Sigmoid colon (tissue), 7 donors: ENCODE measurements around the gene EEF1AKMT2. TPM values are rescaled to one million over a fixed set of nuclear protein-coding genes. Genes with fewer than 3 reads are reported as not detected.
"Not testable (repeated sequence)": the region's sequence is repeated elsewhere in the genome, so short reads cannot be mapped to it uniquely, and the experiment has no call there.

ENCODE experiments used
- DNase-seq: peaks from one replicate; pipeline ENCODE4 v3.0.0-alpha.2; 2019
- H3K27ac ChIP-seq, 4 donors: fragments of 200-600 bp; sonication (generic); one replicate each; pipeline ENCODE4 v1.5.1; 2016 to 2019; ENCODE audit warnings: mild to moderate bottlenecking in 1 of 4
- H3K27me3 ChIP-seq, 3 donors: fragments of 200-600 bp; sonication (generic); one replicate each; pipeline ENCODE4 v1.5.1; 2019; ENCODE audit warnings: mild to moderate bottlenecking in 1 of 3
- H3K36me3 ChIP-seq, 4 donors: fragments of 200-600 bp; sonication (generic); one replicate each; pipeline ENCODE4 v1.5.1; 2016 to 2019
- H3K4me1 ChIP-seq, 4 donors: fragments of 200-600 bp; sonication (generic); one replicate each; pipeline ENCODE4 v1.5.1; 2017 to 2019
- H3K4me3 ChIP-seq, 4 donors: fragments of 200-600 bp; sonication (generic); one replicate each; pipeline ENCODE4 v1.5.1; 2017 to 2019; ENCODE audit warnings: mild to moderate bottlenecking in 2 of 4, moderate library complexity in 1 of 4
- H3K9me3 ChIP-seq, 4 donors: fragments of 200-600 bp in 3 of 4; sonication (generic) in 3 of 4; one replicate each; pipeline versions ENCODE4 v1.5.1 to v1.6.1; 2013 to 2019
- EP300 ChIP-seq, 4 donors: sonication (generic); formaldehyde crosslinking; IDR thresholded peaks; one replicate each; pipeline ENCODE4 v1.6.1; 2017; ENCODE audit warnings: antibody characterized with exemption in 4 of 4
- POLR2A ChIP-seq, 2 donors: fragments of 450-650 bp; IDR thresholded peaks; one replicate each; pipeline ENCODE4 v1.6.1; 2016; ENCODE audit warnings: antibody characterized with exemption in 2 of 2, mild to moderate bottlenecking in 2 of 2, moderate library complexity in 2 of 2
- POLR2AphosphoS5 ChIP-seq, 4 donors: sonication (generic); formaldehyde crosslinking; IDR thresholded peaks; one replicate each; pipeline ENCODE4 v1.6.1; 2017; ENCODE audit warnings: antibody characterized with exemption in 4 of 4
- WGBS, 2 donors: extraction: QIAGEN DNeasy Blood & Tissue Kit; methylation state at CpG; one replicate each; pipeline ENCODE4 v1.1.7; 2013; 5-methylcytosine and 5-hydroxymethylcytosine counted together
- intact Hi-C: fragments of 100-400 bp; cut with DNase I; formaldehyde crosslinking; loops from one replicate; pipeline ENCODE4 v1.15.1; 2023
- polyA plus RNA-seq, 3 donors: library from polyadenylated mRNA; stranded (reverse); fragments of 200-250 nt; gene quantifications; one replicate each; pipeline ENCODE4 v1.2.3, GENCODE V29; 2013
- total RNA-seq, 4 donors: library from RNA; depleted of rRNA; stranded (reverse); fragments of >200 nt; gene quantifications; one replicate each; pipeline ENCODE4 v1.1.0, GENCODE V29; 2016
- TF ChIP-seq, protein P1 (sequence below), 4 experiments: fragments of 450-650 bp in 3 of 4; fragments of 200-600 bp in 1 of 4; IDR thresholded peaks; one replicate each; pipeline ENCODE4 v1.5.1; 2016 to 2019; ENCODE audit warnings: antibody characterized with exemption in 4 of 4, mild to moderate bottlenecking in 3 of 4, moderate library complexity in 2 of 4
- donor health status: healthy with polysubstance abuse.
- donor health status: Bipolar disorder and iron deficiency.
- donor health status: healthy.

EEF1AKMT2 gene
- total and polyA plus RNA-seq, 7 donors, result 10.0 to 19.7 (median 15.6) TPM

DNA sequence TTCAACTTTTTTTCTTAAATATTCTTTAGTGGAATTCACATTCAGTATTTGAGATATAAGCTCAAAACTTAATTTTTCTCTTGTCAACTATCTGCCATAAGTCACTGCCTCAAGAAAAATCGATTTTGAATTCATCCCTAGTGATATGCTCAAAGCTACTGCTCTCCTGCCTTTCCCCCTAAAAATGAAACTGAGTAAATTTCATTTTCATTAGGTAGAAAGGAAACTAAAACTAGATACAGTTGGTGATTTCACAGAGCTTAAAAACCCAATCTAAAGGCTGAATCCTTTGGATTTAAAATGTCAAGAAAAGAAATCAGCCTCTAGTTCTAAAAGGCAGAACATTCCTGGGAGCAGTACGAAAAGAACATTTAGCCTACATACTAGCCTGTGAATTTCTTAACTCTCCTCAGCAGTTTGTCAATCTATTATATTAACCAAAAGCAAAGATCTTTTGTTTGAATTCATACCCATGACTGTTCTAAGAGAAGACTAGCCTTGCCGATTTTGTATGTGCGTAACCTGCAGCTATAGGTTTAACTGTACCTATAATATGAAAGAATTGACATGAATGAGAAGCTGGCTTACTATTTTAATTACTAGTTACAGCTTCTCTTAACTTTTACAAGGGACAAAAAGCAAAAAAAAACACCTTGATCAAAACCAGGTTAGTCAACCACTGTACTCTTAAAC is 42.6 kb downstream of the EEF1AKMT2 start:
- 73 to 76% methylated on average over 4 of the region's 4 CpGs for WGBS, 2 donors
- no peak overlapping the region for H3K27ac ChIP-seq
- intact Hi-C loops, result loop anchor here (10.0 kb wide), 1 partner anchor 166 kb away; no protein-coding TSS in a partner anchor
- peaks cover 0 to 11% (median 2%) of the 10 kb centered on the region in 4 donors for H3K36me3 ChIP-seq
- no peaks in the 10 kb centered on the region for H3K27me3 ChIP-seq
- no peak for DNase-seq
- no peak overlapping the region for H3K4me3 ChIP-seq
- TF ChIP-seq, protein P1, sequence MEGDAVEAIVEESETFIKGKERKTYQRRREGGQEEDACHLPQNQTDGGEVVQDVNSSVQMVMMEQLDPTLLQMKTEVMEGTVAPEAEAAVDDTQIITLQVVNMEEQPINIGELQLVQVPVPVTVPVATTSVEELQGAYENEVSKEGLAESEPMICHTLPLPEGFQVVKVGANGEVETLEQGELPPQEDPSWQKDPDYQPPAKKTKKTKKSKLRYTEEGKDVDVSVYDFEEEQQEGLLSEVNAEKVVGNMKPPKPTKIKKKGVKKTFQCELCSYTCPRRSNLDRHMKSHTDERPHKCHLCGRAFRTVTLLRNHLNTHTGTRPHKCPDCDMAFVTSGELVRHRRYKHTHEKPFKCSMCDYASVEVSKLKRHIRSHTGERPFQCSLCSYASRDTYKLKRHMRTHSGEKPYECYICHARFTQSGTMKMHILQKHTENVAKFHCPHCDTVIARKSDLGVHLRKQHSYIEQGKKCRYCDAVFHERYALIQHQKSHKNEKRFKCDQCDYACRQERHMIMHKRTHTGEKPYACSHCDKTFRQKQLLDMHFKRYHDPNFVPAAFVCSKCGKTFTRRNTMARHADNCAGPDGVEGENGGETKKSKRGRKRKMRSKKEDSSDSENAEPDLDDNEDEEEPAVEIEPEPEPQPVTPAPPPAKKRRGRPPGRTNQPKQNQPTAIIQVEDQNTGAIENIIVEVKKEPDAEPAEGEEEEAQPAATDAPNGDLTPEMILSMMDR (IDR thresholded peaks at IDR 0.05), result no peak
- TF ChIP-seq POLR2A (IDR thresholded peaks at IDR 0.05) (no peak), POLR2AphosphoS5 (IDR thresholded peaks at IDR 0.05) (no peak), EP300 (IDR thresholded peaks at IDR 0.05) (no peak)
- no peaks in the 10 kb centered on the region for H3K9me3 ChIP-seq
- H3K4me1 ChIP-seq, result peaks cover 0 to 15% (median 12%) of the 10 kb centered on the region in 4 donors

- no peak for DNase-seq
These were observed 43.5 kb downstream of the EEF1AKMT2 start for GRCh38 chr10:124748166-124748565.

GRCh38 chr10:124747745-124748144 is 43.9 kb downstream of the EEF1AKMT2 start:
- H3K27ac ChIP-seq, result no peak overlapping the region
- intact Hi-C loops, result loop anchor here (10.0 kb wide), 1 partner anchor 167 kb away; no protein-coding TSS in a partner anchor
- WGBS, 2 donors, result 47 to 83% methylated on average over 1 of the region's 1 CpG
- TF ChIP-seq POLR2A (IDR thresholded peaks at IDR 0.05) (no peak), POLR2AphosphoS5 (IDR thresholded peaks at IDR 0.05) (no peak), EP300 (IDR thresholded peaks at IDR 0.05) (no peak)
- TF ChIP-seq, protein P1 (IDR thresholded peaks at IDR 0.05), result no peak
- DNase-seq, result no peak
- H3K4me1 ChIP-seq, result peaks cover 0 to 18% (median 13%) of the 10 kb centered on the region in 4 donors
- no peaks in the 10 kb centered on the region for H3K9me3 ChIP-seq
- H3K36me3 ChIP-seq, result peaks cover 0 to 5% (median 2%) of the 10 kb centered on the region in 4 donors
- no peaks in the 10 kb centered on the region for H3K27me3 ChIP-seq
- no peak overlapping the region for H3K4me3 ChIP-seq

More at GRCh38 chr10:124748166-124748565, 43.5 kb downstream of the EEF1AKMT2 start:
- Histone ChIP-seq H3K9me3 (no peaks in the 10 kb centered on the region), H3K27me3 (no peaks in the 10 kb centered on the region), H3K4me1 (peaks cover 0 to 15% (median 12%) of the 10 kb centered on the region in 4 donors), H3K36me3 (peaks cover 0 to 5% (median 2%) of the 10 kb centered on the region in 4 donors), H3K4me3 (no peak overlapping the region), H3K27ac (no peak overlapping the region)
- WGBS, 2 donors, result 88 to 93% methylated on average over 3 of the region's 3 CpGs
- intact Hi-C loops, result loop anchor here (10.0 kb wide), 1 partner anchor 167 kb away; no protein-coding TSS in a partner anchor
- TF ChIP-seq POLR2A (IDR thresholded peaks at IDR 0.05) (no peak), POLR2AphosphoS5 (IDR thresholded peaks at IDR 0.05) (no peak), EP300 (IDR thresholded peaks at IDR 0.05) (no peak)
- TF ChIP-seq, protein P1 (IDR thresholded peaks at IDR 0.05), result no peak

DNA sequence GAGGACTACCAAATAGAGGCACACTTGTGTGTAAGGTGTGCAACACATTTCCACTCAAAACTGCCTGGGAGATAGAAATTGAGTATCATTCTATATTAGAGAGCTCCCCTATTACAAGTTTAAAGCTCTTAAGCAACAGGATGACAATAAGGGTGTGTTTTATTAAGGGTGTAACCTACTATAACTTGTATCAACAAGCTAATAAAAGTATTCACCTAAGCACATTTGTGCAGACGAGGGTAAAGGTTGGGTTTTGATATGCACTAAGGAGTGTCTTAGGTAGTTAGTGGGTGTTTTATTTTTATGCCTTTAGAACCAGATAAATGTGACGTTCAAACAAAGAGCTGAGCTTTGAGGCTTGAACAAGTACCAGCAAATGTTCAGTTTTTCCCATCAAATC is 44.7 kb downstream of the EEF1AKMT2 start:
- Histone ChIP-seq H3K36me3 (peaks cover 0 to 5% (median 2%) of the 10 kb centered on the region in 4 donors), H3K9me3 (no peaks in the 10 kb centered on the region), H3K27me3 (no peaks in the 10 kb centered on the region), H3K4me3 (no peak overlapping the region), H3K27ac (no peak overlapping the region), H3K4me1 (peaks cover 0 to 26% (median 20%) of the 10 kb centered on the region in 4 donors)
- DNase-seq, result no peak
- WGBS, 2 donors, result 23 to 59% methylated on average over 2 of the region's 2 CpGs
- intact Hi-C loops, result loop anchor here (10.0 kb wide), 1 partner anchor 168 kb away; no protein-coding TSS in a partner anchor
- TF ChIP-seq POLR2AphosphoS5 (IDR thresholded peaks at IDR 0.05), result no peak

DNA sequence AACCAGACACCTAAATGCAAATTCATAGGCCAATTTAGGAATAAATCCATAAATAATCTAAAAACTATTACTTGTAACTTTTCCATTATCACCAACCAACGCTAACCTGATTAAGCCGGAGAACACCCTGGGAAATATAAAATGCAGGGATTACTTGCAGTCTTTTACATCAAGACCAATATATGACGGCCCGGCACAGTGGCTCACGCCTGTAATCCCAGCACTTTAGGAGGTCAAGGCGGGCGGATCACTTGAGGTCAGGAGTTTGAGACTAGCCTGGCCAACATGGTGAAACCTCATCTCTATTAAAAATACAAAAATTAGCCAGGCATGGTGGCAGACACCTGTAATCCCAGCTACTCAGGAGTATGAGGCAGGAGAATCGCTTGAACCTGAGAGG is 45.2 kb downstream of the EEF1AKMT2 start:
- 50 to 87% methylated on average over 8 of the region's 8 CpGs for WGBS, 2 donors
- intact Hi-C loops, result loop anchor here (10.0 kb wide), 1 partner anchor 168 kb away; no protein-coding TSS in a partner anchor
- not testable (repeated sequence) for H3K27me3 ChIP-seq, H3K36me3 ChIP-seq, H3K4me3 ChIP-seq, H3K27ac ChIP-seq, H3K9me3 ChIP-seq, DNase-seq
- peaks cover 0 to 31% (median 26%) of the 10 kb centered on the region in 4 donors for H3K4me1 ChIP-seq
